ENCODE measurements around the gene TFDP1. TPM values are rescaled to one million over a fixed set of nuclear protein-coding genes. Genes with fewer than 3 reads are reported as not detected.

TFDP1 gene
- total RNA-seq, 1 experiment from 2014 or later = 127 TPM

GRCh38 chr13:113643593-113643992 lies 59.0 kb downstream of the TFDP1 start:
- Histone ChIP-seq H3K9me3 (replicated peaks) (no peaks in the 10 kb centered on the region; the same call in 1 of the 2 replicates), H3K27me3 (no peaks in the 10 kb centered on the region), H3K36me3 (peaks cover 36% of the 10 kb centered on the region), H3K27ac (no peak overlapping the region), H3K4me1 (no peaks in the 10 kb centered on the region), H3K4me3 (no peak overlapping the region)
- DNase-seq = no peak

GRCh38 chr13:113644800-113645199 lies 60.2 kb downstream of the TFDP1 start:
- H3K4me1 ChIP-seq = no peaks in the 10 kb centered on the region
- no peaks in the 10 kb centered on the region for H3K27me3 ChIP-seq
- no peak for DNase-seq
- no peak overlapping the region for H3K4me3 ChIP-seq
- no peak overlapping the region for H3K27ac ChIP-seq
- H3K9me3 ChIP-seq (replicated peaks) = no peaks in the 10 kb centered on the region; the same call in 1 of the 2 replicates
- H3K36me3 ChIP-seq = peaks cover 25% of the 10 kb centered on the region

GRCh38 chr13:113645329-113645728 lies 60.8 kb downstream of the TFDP1 start:
- Histone ChIP-seq H3K9me3 (replicated peaks) (no peaks in the 10 kb centered on the region; the same call in 1 of the 2 replicates), H3K27ac (no peak overlapping the region), H3K4me3 (no peak overlapping the region), H3K36me3 (peaks cover 22% of the 10 kb centered on the region), H3K4me1 (no peaks in the 10 kb centered on the region), H3K27me3 (no peaks in the 10 kb centered on the region)
- DNase-seq = no peak

- no peaks in the 10 kb centered on the region; the same call in 1 of the 2 replicates for H3K9me3 ChIP-seq (replicated peaks)
- H3K27ac ChIP-seq = no peak overlapping the region
- H3K36me3 ChIP-seq = peaks cover 16% of the 10 kb centered on the region
- no peak for DNase-seq
- no peaks in the 10 kb centered on the region for H3K27me3 ChIP-seq
- H3K4me1 ChIP-seq = no peaks in the 10 kb centered on the region
- H3K4me3 ChIP-seq = no peak overlapping the region
Measured at GRCh38 chr13:113646376-113646775, 61.8 kb downstream of the TFDP1 start.

GRCh38 chr13:113646921-113647340 lies 62.4 kb downstream of the TFDP1 start:
- Histone ChIP-seq H3K27ac (no peak overlapping the region), H3K4me1 (no peaks in the 10 kb centered on the region)

GRCh38 chr13:113647351-113648215 lies 63.0 kb downstream of the TFDP1 start:
- peak in 1 of 2 experiments; percentile 1 for DNase-seq
- H3K27ac ChIP-seq = no peak overlapping the region

More at GRCh38 chr13:113646921-113647340, 62.4 kb downstream of the TFDP1 start:
- no peaks in the 10 kb centered on the region; the same call in 1 of the 2 replicates for H3K9me3 ChIP-seq (replicated peaks)
- no peak overlapping the region for H3K4me3 ChIP-seq
- peaks cover 10% of the 10 kb centered on the region for H3K36me3 ChIP-seq
- H3K27me3 ChIP-seq = no peaks in the 10 kb centered on the region
- no peak for DNase-seq

GRCh38 chr13:113648216-113648610 lies 63.7 kb downstream of the TFDP1 start:
- Histone ChIP-seq H3K4me3 (no peak overlapping the region), H3K4me1 (no peaks in the 10 kb centered on the region), H3K9me3 (replicated peaks) (no peaks in the 10 kb centered on the region; the same call in 1 of the 2 replicates), H3K27me3 (no peaks in the 10 kb centered on the region), H3K27ac (no peak overlapping the region), H3K36me3 (no peaks in the 10 kb centered on the region)
- DNase-seq = peak in 1 of 2 experiments; percentile 0

More at GRCh38 chr13:113647351-113648215, 63.0 kb downstream of the TFDP1 start:
- Histone ChIP-seq H3K36me3 (peaks cover 5% of the 10 kb centered on the region; the same call in 1 of the 2 replicates), H3K4me3 (no peak overlapping the region), H3K27me3 (no peaks in the 10 kb centered on the region), H3K9me3 (replicated peaks) (no peaks in the 10 kb centered on the region; the same call in 1 of the 2 replicates), H3K4me1 (no peaks in the 10 kb centered on the region)

GRCh38 chr13:113649212-113649611 lies 64.7 kb downstream of the TFDP1 start:
- Histone ChIP-seq H3K36me3 (no peaks in the 10 kb centered on the region), H3K4me3 (no peak overlapping the region)
- peak in 1 of 2 experiments; percentile 0 for DNase-seq

GRCh38 chr13:113650275-113650674 lies 65.7 kb downstream of the TFDP1 start:
- Histone ChIP-seq H3K4me1 (no peaks in the 10 kb centered on the region), H3K27me3 (no peaks in the 10 kb centered on the region), H3K4me3 (no peak overlapping the region), H3K36me3 (no peaks in the 10 kb centered on the region), H3K9me3 (replicated peaks) (no peaks in the 10 kb centered on the region), H3K27ac (no peak overlapping the region)
- peak in 1 of 2 experiments; percentile 1 for DNase-seq

More at GRCh38 chr13:113649212-113649611, 64.7 kb downstream of the TFDP1 start:
- Histone ChIP-seq H3K27me3 (no peaks in the 10 kb centered on the region), H3K9me3 (replicated peaks) (no peaks in the 10 kb centered on the region), H3K4me1 (no peaks in the 10 kb centered on the region), H3K27ac (no peak overlapping the region)

GRCh38 chr13:113650731-113651148 lies 66.2 kb downstream of the TFDP1 start:
- no peaks in the 10 kb centered on the region for H3K4me1 ChIP-seq
- no peaks in the 10 kb centered on the region for H3K9me3 ChIP-seq (replicated peaks)
- H3K4me3 ChIP-seq = no peak overlapping the region
- no peaks in the 10 kb centered on the region for H3K36me3 ChIP-seq
- no peak overlapping the region for H3K27ac ChIP-seq
- DNase-seq = peak in 1 of 2 experiments; percentile 0
- H3K27me3 ChIP-seq = no peaks in the 10 kb centered on the region

GRCh38 chr13:113651511-113652403 lies 67.2 kb downstream of the TFDP1 start:
- Histone ChIP-seq H3K27me3 (no peaks in the 10 kb centered on the region), H3K27ac (no peak overlapping the region), H3K36me3 (no peaks in the 10 kb centered on the region), H3K4me3 (no peak overlapping the region), H3K9me3 (replicated peaks) (no peaks in the 10 kb centered on the region), H3K4me1 (no peaks in the 10 kb centered on the region)
- DNase-seq = peak in 1 of 2 experiments; percentile 1

- no peak overlapping the region for H3K4me3 ChIP-seq
- H3K36me3 ChIP-seq = no peaks in the 10 kb centered on the region
- H3K4me1 ChIP-seq = no peaks in the 10 kb centered on the region
- H3K27me3 ChIP-seq = no peaks in the 10 kb centered on the region
- H3K27ac ChIP-seq = no peak overlapping the region
- no peaks in the 10 kb centered on the region for H3K9me3 ChIP-seq (replicated peaks)
- peak in 1 of 2 experiments; percentile 1 for DNase-seq
Measured at GRCh38 chr13:113652404-113653263, 68.1 kb downstream of the TFDP1 start.

- no peaks in the 10 kb centered on the region for H3K4me1 ChIP-seq
- H3K9me3 ChIP-seq (replicated peaks) = no peaks in the 10 kb centered on the region
- DNase-seq = peak in 1 of 2 experiments; percentile 5
- no peak overlapping the region for H3K27ac ChIP-seq
- no peaks in the 10 kb centered on the region for H3K27me3 ChIP-seq
- H3K4me3 ChIP-seq = no peak overlapping the region
- no peaks in the 10 kb centered on the region for H3K36me3 ChIP-seq
Measured at GRCh38 chr13:113653264-113654174, 69.0 kb downstream of the TFDP1 start.
